ENCODE data around the gene HMCN1.

DNA sequence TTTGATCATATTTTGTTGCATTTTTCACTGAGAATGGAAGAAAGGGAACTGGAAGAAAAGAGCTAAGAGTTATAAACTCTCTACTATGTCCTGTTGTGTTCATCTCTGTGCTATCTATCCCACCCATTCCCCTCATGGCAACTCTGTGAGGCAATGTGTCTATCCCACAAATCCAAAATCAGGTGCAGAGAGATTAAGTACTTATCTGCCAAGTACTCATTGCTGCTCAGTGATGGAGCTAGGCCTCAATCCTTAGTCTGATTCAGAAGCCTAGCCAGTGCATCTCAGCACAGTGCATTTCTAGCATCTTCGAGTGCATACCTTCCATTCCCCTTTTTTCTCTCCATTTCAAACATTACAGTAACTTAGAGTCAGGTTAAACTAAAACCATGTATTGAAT, 370.3 kb downstream of the HMCN1 start:
- TF ChIP-seq EP300 (IDR thresholded peaks at IDR 0.05): no peak
- TF ChIP-seq POLR2AphosphoS5 (IDR thresholded peaks at IDR 0.05): no peak
- no peak for TF ChIP-seq CTCF (IDR thresholded peaks at IDR 0.05)

Data from stomach (tissue), 4 donors.